ENCODE results near the gene RAB11FIP5.

The RAB11FIP5 gene

GRCh38 chr2:73078457-73079411, 34.0 kb downstream of the RAB11FIP5 start:
- DNase-seq (ENCODE audit: low read depth) = no peak
- no peak for TF ChIP-seq CTCF (IDR thresholded peaks at IDR 0.05; ENCODE audit: insufficient read depth, low read depth, low read length, missing control alignments)

GRCh38 chr2:73077424-73077795, 35.3 kb downstream of the RAB11FIP5 start:
- DNase-seq (ENCODE audit: low read depth) = no peak
- no peak for TF ChIP-seq CTCF (IDR thresholded peaks at IDR 0.05; ENCODE audit: insufficient read depth, low read depth, low read length, missing control alignments)
- no peak overlapping the region for H3K4me3 ChIP-seq (ENCODE audit: low read depth, low read length)

More at GRCh38 chr2:73078457-73079411, 34.0 kb downstream of the RAB11FIP5 start:
- H3K4me3 ChIP-seq (ENCODE audit: low read depth, low read length) = no peak overlapping the region

GRCh38 chr2:73076701-73077423, 35.9 kb downstream of the RAB11FIP5 start:
- TF ChIP-seq CTCF (IDR thresholded peaks at IDR 0.05; ENCODE audit: insufficient read depth, low read depth, low read length, missing control alignments) = no peak
- H3K4me3 ChIP-seq (ENCODE audit: low read depth, low read length) = no peak overlapping the region
- DNase-seq (ENCODE audit: low read depth) = no peak

GRCh38 chr2:73075477-73076373, 37.0 kb downstream of the RAB11FIP5 start:
- TF ChIP-seq CTCF (IDR thresholded peaks at IDR 0.05; ENCODE audit: insufficient read depth, low read depth, low read length, missing control alignments) = no peak
- DNase-seq (ENCODE audit: low read depth) = no peak
- H3K4me3 ChIP-seq (ENCODE audit: low read depth, low read length) = no peak overlapping the region

GRCh38 chr2:73074110-73075069, 38.4 kb downstream of the RAB11FIP5 start:
- H3K4me3 ChIP-seq (ENCODE audit: low read depth, low read length) = no peak overlapping the region
- DNase-seq (ENCODE audit: low read depth) = no peak
- TF ChIP-seq CTCF (IDR thresholded peaks at IDR 0.05; ENCODE audit: insufficient read depth, low read depth, low read length, missing control alignments) = no peak

Measured in GM12865 (cell line).